ENCODE data around the gene CEP112. TPM values are rescaled to one million over a fixed set of nuclear protein-coding genes. Genes with fewer than 3 reads are reported as not detected.

CEP112 gene
- total RNA-seq, 1 experiment from 2014 or later = 9.5 TPM

- H3K27me3 ChIP-seq (ENCODE audit: control insufficient read depth, insufficient read depth, low read length) = no peaks in the 10 kb centered on the region
- no TSS peak for BruUV-seq (replicated peaks)
- TF ChIP-seq SIN3A (IDR thresholded peaks at IDR 0.05; ENCODE audit: borderline replicate concordance, insufficient read depth, low read depth, low read length) (no peak), REST (IDR thresholded peaks at IDR 0.05; ENCODE audit: insufficient read depth in 1 of 2, low read depth in 2 of 2, low read length in 1 of 2) (no peak)
- H3K4me3 ChIP-seq (ENCODE audit: low read depth in 2 of 2, low read length in 2 of 2) = no peak overlapping the region
- no peaks in the 10 kb centered on the region for H3K36me3 ChIP-seq (ENCODE audit: control insufficient read depth, insufficient read depth, low read length)
- intact Hi-C loops (cut with micrococcal nuclease; ENCODE audit: unreplicated experiment) = no loop called here
- ATAC-seq (no peak), DNase-seq (ENCODE audit: low read depth, low spot score) (no peak)
- CTCF ChIA-PET = no interaction called here
- POLR2A ChIA-PET = no interaction called here
- H3K4me1 ChIP-seq (ENCODE audit: control insufficient read depth, insufficient read depth, low read length) = no peaks in the 10 kb centered on the region
- H3K9me3 ChIP-seq (ENCODE audit: control insufficient read depth, insufficient read depth, low read depth, low read length) = no peaks in the 10 kb centered on the region
- no peak overlapping the region for H3K27ac ChIP-seq (ENCODE audit: low read length)
- in situ Hi-C loops (cut with HindIII; ENCODE audit: low pct_unique_long_range_greater_than_20kb, low sequenced_read_pairs) = no loop called here
These were observed 492.5 kb downstream of the CEP112 start for GRCh38 chr17:65699459-65699858.

- no peak for DNase-seq (ENCODE audit: low read depth, low spot score)
- Histone ChIP-seq H3K27ac (ENCODE audit: low read length) (no peak overlapping the region), H3K9me3 (ENCODE audit: control insufficient read depth, insufficient read depth, low read depth, low read length) (no peaks in the 10 kb centered on the region), H3K4me1 (ENCODE audit: control insufficient read depth, insufficient read depth, low read length) (no peaks in the 10 kb centered on the region), H3K4me3 (ENCODE audit: low read depth in 2 of 2, low read length in 2 of 2) (no peak overlapping the region), H3K27me3 (ENCODE audit: control insufficient read depth, insufficient read depth, low read length) (no peaks in the 10 kb centered on the region), H3K36me3 (ENCODE audit: control insufficient read depth, insufficient read depth, low read length) (no peaks in the 10 kb centered on the region)
- no TSS peak for BruUV-seq (replicated peaks)
- intact Hi-C loops (cut with micrococcal nuclease; ENCODE audit: unreplicated experiment) (no loop called here), in situ Hi-C loops (cut with HindIII; ENCODE audit: low pct_unique_long_range_greater_than_20kb, low sequenced_read_pairs) (no loop called here)
- no peak for ATAC-seq
- TF ChIP-seq SIN3A (IDR thresholded peaks at IDR 0.05; ENCODE audit: borderline replicate concordance, insufficient read depth, low read depth, low read length) (no peak), TCF7L2 (IDR thresholded peaks at IDR 0.05; ENCODE audit: low read depth, low read length) (no peak), REST (IDR thresholded peaks at IDR 0.05; ENCODE audit: insufficient read depth in 1 of 2, low read depth in 2 of 2, low read length in 1 of 2) (no peak), POLR2AphosphoS5 (IDR thresholded peaks at IDR 0.05; ENCODE audit: low read depth, low read length) (no peak), CTCF (IDR thresholded peaks at IDR 0.05) (no peak)
- POLR2A ChIA-PET = no interaction called here
- CTCF ChIA-PET = no interaction called here
These were observed 493.4 kb downstream of the CEP112 start for GRCh38 chr17:65698381-65699061.
